ENCODE data around the gene CYP2F1.
"Not testable (repeated sequence)": the region's sequence is repeated elsewhere in the genome, so short reads cannot be mapped to it uniquely, and the experiment has no call there.

The CYP2F1 gene

DNA sequence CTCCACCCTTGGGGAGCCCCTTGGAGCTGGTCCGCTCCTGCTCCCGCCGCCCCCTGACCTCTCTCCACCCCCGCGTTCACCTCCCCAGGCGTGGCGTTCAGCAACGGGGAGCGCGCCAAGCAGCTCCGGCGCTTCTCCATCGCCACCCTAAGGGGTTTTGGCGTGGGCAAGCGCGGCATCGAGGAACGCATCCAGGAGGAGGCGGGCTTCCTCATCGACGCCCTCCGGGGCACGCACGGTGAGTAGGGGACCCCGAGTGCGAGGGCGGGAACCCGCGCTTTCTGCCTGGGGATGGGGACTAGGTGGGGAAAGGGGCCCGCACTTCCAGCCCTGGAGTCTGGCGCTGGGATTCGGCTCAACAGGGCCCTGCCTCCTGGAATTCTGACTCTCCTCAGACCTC is 24.3 kb upstream of the CYP2F1 start:
- H3K4me3 ChIP-seq (ENCODE audit: low read depth, low read length), result no peak overlapping the region
- no peak for DNase-seq (ENCODE audit: low read depth)
- TF ChIP-seq MAX (IDR thresholded peaks at IDR 0.05; ENCODE audit: low read depth, low read length), result no peak
- TF ChIP-seq, protein P1, sequence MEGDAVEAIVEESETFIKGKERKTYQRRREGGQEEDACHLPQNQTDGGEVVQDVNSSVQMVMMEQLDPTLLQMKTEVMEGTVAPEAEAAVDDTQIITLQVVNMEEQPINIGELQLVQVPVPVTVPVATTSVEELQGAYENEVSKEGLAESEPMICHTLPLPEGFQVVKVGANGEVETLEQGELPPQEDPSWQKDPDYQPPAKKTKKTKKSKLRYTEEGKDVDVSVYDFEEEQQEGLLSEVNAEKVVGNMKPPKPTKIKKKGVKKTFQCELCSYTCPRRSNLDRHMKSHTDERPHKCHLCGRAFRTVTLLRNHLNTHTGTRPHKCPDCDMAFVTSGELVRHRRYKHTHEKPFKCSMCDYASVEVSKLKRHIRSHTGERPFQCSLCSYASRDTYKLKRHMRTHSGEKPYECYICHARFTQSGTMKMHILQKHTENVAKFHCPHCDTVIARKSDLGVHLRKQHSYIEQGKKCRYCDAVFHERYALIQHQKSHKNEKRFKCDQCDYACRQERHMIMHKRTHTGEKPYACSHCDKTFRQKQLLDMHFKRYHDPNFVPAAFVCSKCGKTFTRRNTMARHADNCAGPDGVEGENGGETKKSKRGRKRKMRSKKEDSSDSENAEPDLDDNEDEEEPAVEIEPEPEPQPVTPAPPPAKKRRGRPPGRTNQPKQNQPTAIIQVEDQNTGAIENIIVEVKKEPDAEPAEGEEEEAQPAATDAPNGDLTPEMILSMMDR (IDR thresholded peaks at IDR 0.05; ENCODE audit: low read depth, low read length), result no peak
- no peak for TF ChIP-seq MYC (IDR thresholded peaks at IDR 0.05; ENCODE audit: low read depth, low read length)
- no peak for TF ChIP-seq POLR2A (IDR thresholded peaks at IDR 0.05; ENCODE audit: extremely low read depth, insufficient read length)

- DNase-seq (ENCODE audit: low read depth), result no peak
- H3K4me3 ChIP-seq (ENCODE audit: low read depth, low read length), result no peak overlapping the region
- TF ChIP-seq POLR2A (IDR thresholded peaks at IDR 0.05; ENCODE audit: extremely low read depth, insufficient read length) (no peak), MYC (IDR thresholded peaks at IDR 0.05; ENCODE audit: low read depth, low read length) (no peak), MAX (IDR thresholded peaks at IDR 0.05; ENCODE audit: low read depth, low read length) (no peak)
Measured at GRCh38 chr19:41095703-41096102, 18.5 kb upstream of the CYP2F1 start.

GRCh38 chr19:41096353-41096752 is 17.9 kb upstream of the CYP2F1 start:
- no peak overlapping the region for H3K4me3 ChIP-seq (ENCODE audit: low read depth, low read length)
- no peak for DNase-seq (ENCODE audit: low read depth)
- TF ChIP-seq MYC (IDR thresholded peaks at IDR 0.05; ENCODE audit: low read depth, low read length) (no peak), MAX (IDR thresholded peaks at IDR 0.05; ENCODE audit: low read depth, low read length) (no peak), POLR2A (IDR thresholded peaks at IDR 0.05; ENCODE audit: extremely low read depth, insufficient read length) (no peak)
- TF ChIP-seq, protein P1 (IDR thresholded peaks at IDR 0.05; ENCODE audit: low read depth, low read length), result no peak

DNA sequence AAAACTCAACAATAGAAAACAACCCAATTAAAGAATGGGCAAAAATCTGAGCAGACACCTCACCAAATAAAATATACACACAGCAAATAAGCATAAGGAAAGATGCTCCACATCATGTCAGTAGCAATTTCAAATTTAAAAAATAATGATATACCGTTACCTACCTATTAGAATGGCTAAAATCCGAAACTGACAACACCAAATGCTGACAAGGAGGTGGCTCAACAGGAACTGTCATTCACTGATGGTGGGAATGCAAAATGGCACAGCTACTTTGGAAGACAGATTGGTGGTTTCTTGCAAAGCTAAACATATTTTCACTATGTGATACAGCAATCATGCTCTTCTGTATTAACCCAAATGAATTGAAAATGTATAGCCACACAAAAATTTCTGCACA is 16.9 kb upstream of the CYP2F1 start:
- no peak overlapping the region for H3K4me3 ChIP-seq (ENCODE audit: low read depth, low read length)
- TF ChIP-seq POLR2A (IDR thresholded peaks at IDR 0.05; ENCODE audit: extremely low read depth, insufficient read length), result no peak
- TF ChIP-seq, protein P1 (IDR thresholded peaks at IDR 0.05; ENCODE audit: low read depth, low read length), result no peak
- TF ChIP-seq MYC (IDR thresholded peaks at IDR 0.05; ENCODE audit: low read depth, low read length), result no peak
- no peak for TF ChIP-seq MAX (IDR thresholded peaks at IDR 0.05; ENCODE audit: low read depth, low read length)
- DNase-seq (ENCODE audit: low read depth), result no peak

DNA sequence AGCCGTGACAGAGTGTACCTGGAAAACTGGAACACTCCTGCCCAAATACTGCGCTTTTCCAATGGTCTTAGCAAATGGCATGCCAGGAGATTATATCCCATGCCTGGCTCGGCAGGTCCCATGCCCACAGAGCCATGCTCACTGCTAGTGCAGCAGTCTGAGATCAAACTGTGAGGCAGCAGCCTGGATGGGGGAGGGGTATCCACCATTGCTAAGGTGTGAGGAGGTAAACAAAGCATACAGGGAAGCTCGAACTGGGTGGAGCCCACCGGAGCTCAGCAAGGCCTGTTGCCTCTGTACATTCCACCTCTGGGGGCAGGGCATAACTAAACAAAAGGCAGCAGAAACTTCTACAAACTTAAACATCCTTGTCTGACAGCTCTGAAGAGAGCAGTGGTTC is 15.5 kb upstream of the CYP2F1 start:
- no peak overlapping the region for H3K4me3 ChIP-seq (ENCODE audit: low read depth, low read length)
- no peak for TF ChIP-seq POLR2A (IDR thresholded peaks at IDR 0.05; ENCODE audit: extremely low read depth, insufficient read length)
- TF ChIP-seq MYC (IDR thresholded peaks at IDR 0.05; ENCODE audit: low read depth, low read length), result no peak
- TF ChIP-seq, protein P1 (IDR thresholded peaks at IDR 0.05; ENCODE audit: low read depth, low read length), result no peak
- no peak for TF ChIP-seq MAX (IDR thresholded peaks at IDR 0.05; ENCODE audit: low read depth, low read length)
- no peak for DNase-seq (ENCODE audit: low read depth)

DNA sequence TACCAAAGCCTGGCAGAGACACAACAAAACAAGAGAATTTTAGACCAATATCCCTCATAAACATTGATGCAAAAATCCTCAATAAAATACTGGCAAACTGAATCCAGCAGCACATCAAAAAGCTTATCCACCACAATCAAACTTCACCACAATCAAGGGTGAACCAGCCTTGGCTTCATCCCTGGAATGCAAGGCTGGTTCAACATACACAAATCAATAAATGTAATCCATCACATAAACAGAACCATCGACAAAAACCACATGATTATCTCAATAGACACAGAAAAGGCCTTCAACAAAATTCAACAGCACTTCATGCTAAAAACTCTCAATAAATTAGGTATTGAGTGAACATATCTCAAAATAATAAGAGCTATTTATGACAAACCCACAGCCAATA is 12.0 kb upstream of the CYP2F1 start:
- H3K4me3 ChIP-seq (ENCODE audit: low read depth, low read length); DNase-seq (ENCODE audit: low read depth): not testable (repeated sequence)

DNA sequence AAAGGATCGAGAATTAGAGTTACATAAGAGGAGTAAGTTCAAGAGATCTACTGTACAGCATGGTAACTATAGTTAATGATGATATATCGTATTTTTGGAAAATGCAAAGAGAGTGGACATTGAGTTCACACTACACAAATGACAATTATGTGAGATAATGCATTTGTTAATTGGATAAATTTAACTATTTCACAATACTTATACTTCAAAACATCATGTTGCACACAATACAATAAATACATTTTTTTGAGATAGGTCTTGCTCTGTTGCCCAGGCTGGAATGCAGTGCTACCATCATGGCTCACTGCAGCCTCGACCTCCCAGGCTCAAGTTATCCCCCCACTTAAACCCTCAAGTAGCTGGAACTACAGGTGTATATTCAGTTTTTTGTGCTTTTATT is 8.1 kb upstream of the CYP2F1 start:
- DNase-seq (ENCODE audit: low read depth), result no peak
- no peak overlapping the region for H3K4me3 ChIP-seq (ENCODE audit: low read depth, low read length)
- TF ChIP-seq, protein P1 (IDR thresholded peaks at IDR 0.05; ENCODE audit: low read depth, low read length), result no peak
- TF ChIP-seq MYC (IDR thresholded peaks at IDR 0.05; ENCODE audit: low read depth, low read length), result no peak
- no peak for TF ChIP-seq MAX (IDR thresholded peaks at IDR 0.05; ENCODE audit: low read depth, low read length)
- TF ChIP-seq POLR2A (IDR thresholded peaks at IDR 0.05; ENCODE audit: extremely low read depth, insufficient read length), result no peak

Data from NB4 (cell line).